Stimulated activated CD8-positive, alpha-beta memory T cell treated with anti-CD3 and anti-CD28 coated beads, Interleukin-12 subunit alpha, Interleukin-12 subunit beta, amount 100 ng/mL, for 24 hours (primary cell): ENCODE measurements around the gene UQCC5.

ENCODE experiments used
- DNase-seq: peaks from one replicate; pipeline ENCODE4 v3.0.0-alpha.2; 2020; ENCODE audit errors: extremely low read depth

The UQCC5 gene

DNA sequence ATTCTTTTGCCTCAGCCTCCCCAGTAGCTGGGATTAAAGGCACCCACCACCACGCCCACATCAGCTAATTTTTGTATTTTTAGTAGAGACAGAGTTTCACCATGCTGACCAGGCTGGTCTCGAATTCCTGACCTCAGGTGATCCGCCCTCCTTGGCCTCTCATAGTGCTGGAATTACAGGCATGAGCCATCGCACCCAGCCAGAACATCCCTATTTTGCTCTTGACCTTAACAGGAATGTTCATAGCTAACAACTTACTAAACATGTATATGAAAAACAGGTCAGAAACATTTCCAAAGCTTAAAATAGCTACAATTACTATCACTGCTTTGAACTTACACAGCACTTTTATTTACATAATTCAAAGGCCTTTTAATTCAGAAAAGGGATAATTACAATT is 33.7 kb downstream of the UQCC5 start:
- no peak for DNase-seq

DNA sequence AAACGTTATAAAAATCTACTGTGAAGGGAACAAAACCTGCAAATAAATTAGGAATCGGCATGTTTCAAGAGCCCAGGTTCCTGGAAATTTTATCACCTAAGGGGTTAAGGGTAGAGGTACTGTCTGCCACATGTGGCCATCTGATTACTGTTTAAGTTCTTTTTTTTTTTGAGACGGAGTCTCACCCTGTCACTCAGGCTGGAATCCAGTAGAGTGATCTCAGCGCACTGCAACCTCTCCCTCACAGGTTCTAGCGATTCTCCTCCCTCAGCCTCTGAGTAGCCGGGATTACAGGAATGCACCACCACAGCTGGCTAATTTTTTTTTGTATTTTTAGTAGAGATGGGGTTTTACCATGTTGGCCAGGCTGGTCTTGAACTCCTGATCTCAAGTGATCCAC is 35.8 kb downstream of the UQCC5 start:
- no peak for DNase-seq

DNA sequence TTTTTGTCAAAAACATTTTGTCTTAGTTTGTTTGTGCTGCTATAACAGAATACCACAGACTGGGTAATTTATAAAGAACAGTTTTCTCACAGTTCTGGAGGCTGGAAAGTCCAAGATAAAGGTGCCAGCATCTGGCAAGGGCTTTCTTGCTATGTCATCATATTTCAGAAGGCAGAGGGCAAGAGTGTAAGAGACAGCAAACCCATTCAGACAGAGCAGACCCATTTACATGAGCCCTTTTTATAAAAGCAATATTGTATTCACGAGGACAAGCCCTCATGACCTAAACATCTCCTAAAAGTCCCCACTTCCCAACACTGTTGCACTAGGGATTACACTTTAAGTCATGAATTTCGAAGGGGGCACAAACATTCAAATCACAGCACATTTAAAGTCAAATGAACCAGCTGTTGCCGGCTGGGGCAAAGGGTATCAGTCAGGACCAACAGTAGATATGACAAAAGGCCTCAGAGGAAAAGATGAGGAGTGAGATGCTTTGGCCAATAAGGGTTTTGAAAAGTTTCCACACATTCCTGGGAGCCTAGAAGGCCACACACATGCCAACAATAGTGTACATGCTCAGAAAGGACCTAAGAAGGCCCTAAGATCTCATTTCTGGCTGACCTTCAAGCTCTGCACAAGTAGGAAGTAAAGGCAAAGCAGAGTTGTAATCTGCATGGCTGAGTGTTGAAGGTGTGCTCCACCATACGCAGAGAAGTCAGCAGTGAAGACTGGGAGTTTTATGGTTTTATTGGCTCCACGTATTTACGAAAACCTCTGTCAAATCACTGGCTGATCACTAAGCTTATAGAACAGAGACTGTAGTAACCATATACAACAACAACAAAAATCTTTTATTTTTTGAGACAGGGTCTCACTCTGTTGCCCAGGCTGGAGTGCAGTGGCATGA is 37.9 kb downstream of the UQCC5 start:
- DNase-seq = no peak
